MCF 10A (cell line): ENCODE results near the gene P3H1. TPM values are rescaled to one million over a fixed set of nuclear protein-coding genes. Genes with fewer than 3 reads are reported as not detected.
A peak's percentile ranks its signal among the peaks of the same experiment; 100 is the strongest.

ENCODE experiments used
- BruUV-seq: library from RNA; stranded (reverse); fragments of 400-500 nt; replicated peaks from 2 replicates; lab custom pipeline; 2021; lab: Mats Ljungman, UMichigan
- CTCF ChIA-PET: fragments of 300-600 bp; sonication (Branson Sonifier 250); formaldehyde crosslinking; extraction: SDS; loops from one replicate; lab custom pipeline; 2021; ENCODE audit warnings: antibody characterized with exemption, inconsistent platforms; lab: Yijun Ruan, JAX
- POLR2A ChIA-PET: fragments of 300-600, 350-650 bp; sonication (Branson Sonifier 250); formaldehyde crosslinking; extraction: SDS; loops from one replicate; lab custom pipeline; 2020; ENCODE audit warnings: antibody characterized with exemption, inconsistent platforms; lab: Yijun Ruan, JAX
- DNase-seq: peaks from one replicate; pipeline ENCODE4 v3.0.0-alpha.2; 2018; ENCODE audit not compliant: unreplicated experiment
- H3K27ac Mint-ChIP-seq: one replicate; pipeline ENCODE4 v1.8.0; 2022; ENCODE audit warnings: mild to moderate bottlenecking, low read depth, mixed read lengths; ENCODE audit not compliant: unreplicated experiment
- H3K27me3 Mint-ChIP-seq: one replicate; pipeline ENCODE4 v1.8.0; 2022; ENCODE audit warnings: mixed read lengths; ENCODE audit not compliant: insufficient read depth, unreplicated experiment
- H3K36me3 Mint-ChIP-seq: one replicate; pipeline ENCODE4 v1.8.0; 2022; ENCODE audit warnings: mild to moderate bottlenecking, moderate library complexity, mixed read lengths; ENCODE audit not compliant: insufficient read depth, unreplicated experiment
- H3K4me1 Mint-ChIP-seq: one replicate; pipeline ENCODE4 v1.8.0; 2022; ENCODE audit warnings: mixed read lengths; ENCODE audit not compliant: insufficient read depth, unreplicated experiment
- H3K4me3 Mint-ChIP-seq: one replicate; pipeline ENCODE4 v1.8.0; 2022; ENCODE audit warnings: mild to moderate bottlenecking, moderate library complexity, mixed read lengths; ENCODE audit not compliant: unreplicated experiment
- H3K9me3 Mint-ChIP-seq: one replicate; pipeline ENCODE4 v1.8.0; 2022; ENCODE audit warnings: mixed read lengths; ENCODE audit not compliant: unreplicated experiment
- intact Hi-C: fragments of 100-400 bp; cut with micrococcal nuclease; formaldehyde crosslinking; loops from 2 replicates; pipeline ENCODE4 v1.14.1; 2022
- total RNA-seq: library from RNA; stranded (reverse); gene quantifications from 2 replicates; pipeline ENCODE4 v1.2.3, GENCODE V29; 2022
- TF ChIP-seq, protein P1 (sequence below): fragments of 200-600 bp; IDR thresholded peaks from one replicate; pipeline ENCODE4 v1.8.0; 2022; ENCODE audit warnings: antibody characterized with exemption, mild to moderate bottlenecking; ENCODE audit not compliant: unreplicated experiment

P3H1 gene
- total RNA-seq, 1 experiment from 2014 or later = 36.1 TPM

DNA sequence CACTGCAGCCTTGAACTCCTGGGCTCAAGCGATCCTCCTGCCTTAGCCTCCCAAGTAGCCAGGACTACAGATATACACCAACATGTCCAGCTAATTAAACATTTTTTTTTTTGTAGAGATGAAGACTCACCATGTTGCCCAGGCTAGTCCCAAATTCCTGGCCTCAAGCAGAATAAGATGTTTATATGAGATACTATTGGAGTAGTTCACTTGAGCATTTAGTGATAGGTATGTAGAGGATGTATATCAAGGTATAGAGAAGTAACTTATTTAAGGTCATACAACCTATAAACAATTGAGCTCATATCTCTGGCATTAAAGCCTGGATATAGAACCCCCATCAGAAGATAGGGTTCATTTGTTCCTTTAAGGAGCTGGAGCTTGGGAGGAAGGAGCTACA lies 13.3 kb upstream of the P3H1 start:
- no peak overlapping the region for H3K4me3 Mint-ChIP-seq
- H3K27ac Mint-ChIP-seq = no peak overlapping the region
- BruUV-seq = no TSS peak
- no peaks in the 10 kb centered on the region for H3K9me3 Mint-ChIP-seq
- no peaks in the 10 kb centered on the region for H3K27me3 Mint-ChIP-seq
- ChIA-PET CTCF (interaction anchor here (0.6 to 1.5 kb wide), 6 partner anchors 22 to 295 kb away, joined by 3 to 4 read pairs (median 3); no protein-coding TSS in a partner anchor), POLR2A (interaction anchor here (0.6 to 5.7 kb wide), 4 partner anchors 13 to 109 kb away, joined by 3 to 32 read pairs (median 5); partner anchors contain the start of genes C1orf50, ERMAP, P3H1 and SVBP)
- TF ChIP-seq, protein P1, sequence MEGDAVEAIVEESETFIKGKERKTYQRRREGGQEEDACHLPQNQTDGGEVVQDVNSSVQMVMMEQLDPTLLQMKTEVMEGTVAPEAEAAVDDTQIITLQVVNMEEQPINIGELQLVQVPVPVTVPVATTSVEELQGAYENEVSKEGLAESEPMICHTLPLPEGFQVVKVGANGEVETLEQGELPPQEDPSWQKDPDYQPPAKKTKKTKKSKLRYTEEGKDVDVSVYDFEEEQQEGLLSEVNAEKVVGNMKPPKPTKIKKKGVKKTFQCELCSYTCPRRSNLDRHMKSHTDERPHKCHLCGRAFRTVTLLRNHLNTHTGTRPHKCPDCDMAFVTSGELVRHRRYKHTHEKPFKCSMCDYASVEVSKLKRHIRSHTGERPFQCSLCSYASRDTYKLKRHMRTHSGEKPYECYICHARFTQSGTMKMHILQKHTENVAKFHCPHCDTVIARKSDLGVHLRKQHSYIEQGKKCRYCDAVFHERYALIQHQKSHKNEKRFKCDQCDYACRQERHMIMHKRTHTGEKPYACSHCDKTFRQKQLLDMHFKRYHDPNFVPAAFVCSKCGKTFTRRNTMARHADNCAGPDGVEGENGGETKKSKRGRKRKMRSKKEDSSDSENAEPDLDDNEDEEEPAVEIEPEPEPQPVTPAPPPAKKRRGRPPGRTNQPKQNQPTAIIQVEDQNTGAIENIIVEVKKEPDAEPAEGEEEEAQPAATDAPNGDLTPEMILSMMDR = no peak
- peaks cover 10% of the 10 kb centered on the region for H3K4me1 Mint-ChIP-seq
- peaks cover 65% of the 10 kb centered on the region for H3K36me3 Mint-ChIP-seq
- intact Hi-C loops = no loop called here
- DNase-seq = no peak

DNA sequence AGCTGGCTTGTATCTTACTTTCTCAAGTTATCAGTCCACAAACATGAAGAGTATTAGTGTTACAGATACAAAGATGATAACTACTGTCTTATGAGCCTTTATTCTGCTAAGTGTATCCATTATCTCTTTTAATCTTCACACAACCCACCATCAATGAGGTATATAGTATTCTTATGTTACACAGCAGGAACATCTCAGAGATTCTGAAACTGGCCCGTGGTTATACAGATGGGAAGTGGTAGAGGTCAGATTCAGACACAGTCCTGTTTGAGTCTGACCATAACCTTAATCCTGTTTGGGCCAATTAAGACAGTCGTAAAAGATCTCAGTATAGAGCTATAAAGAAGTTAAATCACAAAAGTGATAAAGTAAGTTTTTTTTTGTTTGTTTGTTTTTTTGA lies 12.9 kb upstream of the P3H1 start:
- no peak for DNase-seq
- CTCF ChIA-PET = interaction anchor here (0.6 to 1.5 kb wide), 4 partner anchors 21 to 294 kb away, joined by 3 to 4 read pairs (median 3); no protein-coding TSS in a partner anchor

DNA sequence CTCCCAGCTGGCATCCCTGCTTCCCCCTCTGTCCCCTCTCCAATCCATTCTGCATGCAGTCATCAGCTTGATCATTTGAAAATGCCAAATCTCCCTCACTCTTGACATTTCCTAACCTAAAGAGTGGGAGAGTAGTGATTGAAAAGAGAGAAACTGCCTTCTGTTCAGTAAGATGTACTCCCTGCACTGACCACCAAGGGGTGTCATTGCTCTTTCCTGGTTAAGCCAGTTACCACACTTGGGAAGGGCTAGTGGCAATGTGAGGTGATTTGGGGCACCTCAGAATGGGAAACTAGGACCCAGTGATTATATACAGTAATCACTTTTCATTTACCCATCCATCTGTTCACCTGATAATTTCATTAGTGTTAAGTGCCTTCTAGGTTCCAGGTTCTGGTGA lies 11.0 kb upstream of the P3H1 start:
- no TSS peak for BruUV-seq
- peak; percentile 58 for DNase-seq
- no peak overlapping the region for H3K4me3 Mint-ChIP-seq
- no peaks in the 10 kb centered on the region for H3K9me3 Mint-ChIP-seq
- H3K4me1 Mint-ChIP-seq = no peaks in the 10 kb centered on the region
- H3K36me3 Mint-ChIP-seq = peaks cover 67% of the 10 kb centered on the region
- POLR2A ChIA-PET = interaction anchor here (5.7 kb wide), 1 partner anchor 10 kb away, joined by 32 read pairs; the partner anchor contains the start of genes C1orf50 and P3H1
- CTCF ChIA-PET = interaction anchor here (0.6 to 1.8 kb wide), 16 partner anchors 10 to 297 kb away, joined by 3 to 7 read pairs (median 4); partner anchors contain the start of genes C1orf50 and P3H1
- H3K27ac Mint-ChIP-seq = no peak overlapping the region
- no peaks in the 10 kb centered on the region for H3K27me3 Mint-ChIP-seq
- TF ChIP-seq, protein P1 = peak; percentile 61
- intact Hi-C loops = loop anchor here (1.0 kb wide), 2 partner anchors 135 to 295 kb away; no protein-coding TSS in a partner anchor

More for the DNA sequence above, 12.9 kb upstream of the P3H1 start:
- intact Hi-C loops = no loop called here
- no peak overlapping the region for H3K4me3 Mint-ChIP-seq
- H3K9me3 Mint-ChIP-seq = no peaks in the 10 kb centered on the region
- H3K36me3 Mint-ChIP-seq = peaks cover 69% of the 10 kb centered on the region
- TF ChIP-seq, protein P1 = no peak
- peaks cover 10% of the 10 kb centered on the region for H3K4me1 Mint-ChIP-seq
- POLR2A ChIA-PET = interaction anchor here (0.6 to 5.7 kb wide), 3 partner anchors 12 to 37 kb away, joined by 3 to 32 read pairs (median 6); partner anchors contain the start of genes C1orf50, ERMAP, P3H1 and SVBP
- no TSS peak for BruUV-seq
- no peak overlapping the region for H3K27ac Mint-ChIP-seq
- H3K27me3 Mint-ChIP-seq = no peaks in the 10 kb centered on the region

DNA sequence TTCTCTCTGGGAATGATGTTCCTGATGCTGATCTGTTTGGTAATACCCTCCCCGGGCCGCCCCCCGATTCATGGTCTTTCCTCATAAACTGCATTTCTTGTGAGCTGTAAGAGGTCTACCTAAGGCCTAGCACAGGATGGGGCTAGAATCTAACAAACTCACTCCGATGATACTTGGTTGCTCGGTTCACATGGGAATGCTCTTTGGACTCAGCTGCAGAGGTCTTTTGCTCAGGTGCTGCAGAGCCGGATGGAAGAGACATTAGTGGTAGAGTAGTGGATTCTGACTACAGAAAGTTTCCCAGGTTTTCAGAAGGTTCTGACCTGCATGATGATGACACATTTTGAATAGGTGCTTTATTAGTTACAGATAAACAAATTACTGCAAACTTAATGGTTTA lies 9.7 kb upstream of the P3H1 start:
- Mint-ChIP-seq H3K27me3 (no peaks in the 10 kb centered on the region), H3K9me3 (no peaks in the 10 kb centered on the region), H3K4me3 (no peak overlapping the region), H3K36me3 (peaks cover 61% of the 10 kb centered on the region), H3K4me1 (no peaks in the 10 kb centered on the region), H3K27ac (no peak overlapping the region)
- no peak for DNase-seq
- ChIA-PET POLR2A (interaction anchor here (0.7 to 5.7 kb wide), 2 partner anchors 9 to 19 kb away, joined by 3 to 32 read pairs; partner anchors contain the start of genes C1orf50 and P3H1), CTCF (interaction anchor here (1.1 to 1.7 kb wide), 5 partner anchors 10 to 297 kb away, joined by 4 to 7 read pairs (median 5); partner anchors contain the start of genes C1orf50 and P3H1)
- intact Hi-C loops = no loop called here
- TF ChIP-seq, protein P1 = no peak
- no TSS peak for BruUV-seq
